Left renal pelvis (tissue), 4 donors: ENCODE data around the gene SH3PXD2B. TPM values are rescaled to one million over a fixed set of nuclear protein-coding genes. Genes with fewer than 3 reads are reported as not detected.

Experiments used
- DNase-seq, 4 donors: peaks; one replicate each; pipeline ENCODE4 v3.0.0-alpha.2; 2013; ENCODE audit warnings: low read depth in 4 of 4, low spot score in 3 of 4
- polyA plus RNA-seq, 4 donors: library from polyadenylated mRNA; unstranded; fragments of 120-200 nt; gene quantifications; one replicate each; pipeline ENCODE4 v1.2.1, GENCODE V29; 2013; ENCODE audit not compliant: insufficient read length in 4 of 4

SH3PXD2B gene
- polyA plus RNA-seq, 4 donors = 28.2 to 63.9 (median 35.1) TPM

DNA sequence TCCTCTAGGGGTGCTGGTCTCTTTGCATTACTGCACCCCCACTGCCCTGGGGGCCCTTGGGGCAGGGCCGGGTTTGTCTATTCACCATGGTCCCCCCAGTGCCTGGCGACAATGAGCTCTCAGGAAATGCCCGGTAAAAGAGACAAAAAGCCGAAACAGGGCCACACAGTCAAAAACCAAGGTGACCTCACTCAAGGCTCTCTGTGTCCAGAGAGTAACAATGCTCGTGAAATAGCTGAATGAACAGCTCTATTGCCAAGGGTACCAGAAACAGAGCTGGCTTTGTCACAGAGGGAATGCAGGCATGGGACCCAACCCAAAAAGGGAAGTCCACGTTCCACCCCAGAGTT lies 16.0 kb downstream of the SH3PXD2B start:
- no peak for DNase-seq

DNA sequence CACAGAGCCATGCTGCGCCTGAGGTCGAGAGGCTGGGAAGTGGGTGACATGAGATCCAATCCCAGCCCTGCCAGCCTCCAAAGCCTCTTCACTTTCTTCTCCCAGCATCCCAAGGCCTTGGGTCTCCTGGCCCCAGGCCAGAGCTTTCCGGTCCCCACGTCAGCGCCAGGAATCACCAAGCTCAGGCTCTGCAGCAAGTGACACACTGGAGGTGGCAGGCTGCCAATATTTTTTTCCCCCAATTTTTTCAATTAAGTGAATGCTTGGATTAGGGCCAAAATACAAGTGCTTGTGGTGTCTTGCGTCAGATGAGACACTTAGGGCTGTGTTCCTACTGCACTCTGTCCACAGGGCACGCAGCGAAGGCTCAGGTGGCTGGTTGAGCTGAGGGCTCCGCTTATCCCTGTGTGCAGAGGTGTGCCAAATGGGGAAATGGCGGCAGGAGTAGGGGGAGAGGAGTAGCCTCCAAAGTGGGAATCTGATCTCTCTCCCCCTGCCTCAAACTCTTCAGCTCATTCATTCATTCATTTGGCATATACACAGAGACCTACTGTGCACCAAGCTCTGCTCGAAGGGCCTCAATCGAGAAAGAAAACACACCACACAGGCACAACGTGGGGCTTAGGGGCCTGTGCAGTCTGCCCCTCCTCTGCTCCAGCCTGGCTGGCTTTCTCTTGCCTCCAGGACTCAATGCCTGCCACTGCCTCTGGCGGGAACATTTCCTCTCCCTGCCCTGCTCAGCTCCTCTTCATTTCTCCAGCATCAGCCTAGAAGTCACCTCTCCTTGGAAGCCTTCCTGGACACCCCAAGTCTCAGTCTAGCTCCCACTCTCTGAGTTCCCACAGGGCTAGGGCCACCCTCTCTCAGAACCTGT lies 16.6 kb downstream of the SH3PXD2B start:
- DNase-seq = no peak

DNA sequence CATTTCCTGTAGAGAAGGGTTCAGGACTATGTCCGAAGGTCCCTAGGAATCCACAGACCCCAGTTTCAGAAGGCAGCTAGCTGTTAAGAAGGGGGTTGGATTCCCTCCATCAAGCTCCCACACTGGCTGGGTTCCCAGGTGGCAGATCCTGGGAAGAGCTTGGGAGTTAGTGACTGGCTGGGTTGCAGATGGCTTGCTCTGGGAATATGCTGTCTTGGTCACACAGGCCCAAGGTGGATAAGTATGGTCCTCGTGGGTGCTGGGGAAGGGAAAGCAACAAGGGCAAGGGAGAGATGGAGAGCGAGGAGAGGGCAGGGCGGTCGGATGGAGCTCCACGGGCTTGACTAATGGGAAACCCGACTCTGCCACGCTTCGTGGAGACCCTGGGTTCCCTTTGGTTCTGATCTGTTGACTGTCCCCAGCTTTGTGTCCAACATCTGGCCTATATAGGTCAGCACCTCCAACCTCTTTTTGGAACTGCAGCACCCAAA lies 17.4 kb downstream of the SH3PXD2B start:
- no peak for DNase-seq

DNA sequence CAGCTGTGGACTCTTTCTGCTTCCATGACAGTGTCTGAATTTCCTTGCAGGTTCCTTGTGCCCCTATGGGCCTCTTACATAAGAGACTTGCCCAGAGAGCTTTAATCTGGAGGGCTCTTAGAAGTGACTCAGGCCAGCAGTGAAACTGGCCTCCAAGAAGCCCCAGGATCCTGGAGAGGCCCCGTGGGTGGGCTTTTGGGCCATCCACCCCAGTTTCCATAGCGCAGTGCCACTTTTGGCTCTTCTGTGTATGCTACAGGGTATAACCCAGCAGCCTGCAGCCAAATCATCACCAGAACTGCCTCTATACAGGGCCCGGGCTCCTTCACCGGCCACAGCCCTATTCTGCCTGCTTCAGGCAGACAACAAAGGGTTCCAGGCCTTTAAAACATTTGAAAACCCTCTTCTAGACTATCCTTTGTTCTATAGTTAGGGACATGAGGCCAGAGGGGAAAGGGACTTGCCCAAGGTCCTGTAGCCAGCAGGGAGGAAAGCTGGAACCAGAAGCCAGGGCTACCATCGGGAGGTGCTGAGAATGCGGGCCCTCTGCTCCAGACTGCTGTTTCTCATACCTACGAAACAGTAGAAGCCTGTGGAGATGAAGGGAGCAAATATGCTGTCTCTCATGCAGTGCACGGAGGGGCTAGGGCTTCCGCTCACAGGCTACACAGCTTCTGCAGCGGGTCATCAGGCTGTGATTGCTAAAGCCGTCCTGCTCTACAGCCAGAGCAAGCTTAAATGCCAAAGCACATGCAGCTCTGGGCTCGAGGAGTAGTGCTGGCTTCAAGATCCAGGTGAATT lies 18.0 kb downstream of the SH3PXD2B start:
- no peak for DNase-seq

DNA sequence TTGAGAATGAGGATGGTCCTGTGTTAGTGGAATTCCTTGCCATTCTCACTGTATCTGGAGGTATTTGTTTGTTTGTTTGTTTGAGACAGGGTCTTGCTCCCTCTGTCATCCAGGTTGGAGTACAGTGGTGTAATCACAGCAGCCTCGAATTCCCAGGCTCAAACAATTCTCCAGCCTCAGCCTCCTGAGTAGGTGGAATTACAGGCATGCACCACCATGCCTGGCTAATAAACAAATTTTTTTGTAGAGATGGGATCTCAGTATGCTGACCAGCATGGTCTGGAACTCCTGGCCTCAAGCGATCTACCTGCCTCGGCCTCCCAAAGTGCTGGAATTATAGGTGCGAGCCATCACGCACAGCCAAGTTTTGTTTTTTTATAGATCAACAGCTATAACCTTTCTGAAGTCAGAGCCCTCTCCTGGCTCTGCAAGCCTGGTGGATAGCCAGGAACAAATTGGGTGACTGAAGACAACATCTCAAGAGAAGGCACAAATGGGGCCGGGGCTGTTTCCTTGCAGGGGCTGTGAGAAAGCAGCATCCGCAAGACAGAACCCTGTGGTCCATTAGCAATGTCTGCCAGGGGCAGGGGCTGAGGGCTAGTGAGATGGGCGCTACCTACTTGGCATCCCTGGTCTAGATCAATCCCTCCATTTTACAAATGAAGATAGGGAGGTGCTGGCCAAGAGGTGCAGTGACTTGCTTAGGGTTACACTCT lies 18.8 kb downstream of the SH3PXD2B start:
- DNase-seq = no peak

DNA sequence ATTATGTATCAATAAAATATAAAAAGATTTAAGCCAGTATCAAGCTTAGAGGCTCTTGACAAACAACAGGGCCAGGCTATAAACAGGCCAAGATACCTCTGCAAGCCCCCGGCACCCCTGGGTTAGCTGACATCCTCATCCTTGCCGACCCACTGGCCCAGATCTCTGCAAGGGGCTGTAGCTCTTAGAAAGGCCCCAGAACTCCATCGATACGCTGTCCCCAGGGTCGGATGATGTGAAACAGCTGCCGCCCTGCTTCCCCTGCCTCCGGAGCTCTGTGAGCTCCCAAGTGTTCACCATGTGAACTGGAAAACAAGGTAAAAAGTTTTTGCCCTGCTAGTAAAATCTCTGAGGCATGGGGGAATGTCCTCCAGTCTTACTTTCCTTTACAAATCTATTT lies 20.1 kb downstream of the SH3PXD2B start:
- DNase-seq = no peak

DNA sequence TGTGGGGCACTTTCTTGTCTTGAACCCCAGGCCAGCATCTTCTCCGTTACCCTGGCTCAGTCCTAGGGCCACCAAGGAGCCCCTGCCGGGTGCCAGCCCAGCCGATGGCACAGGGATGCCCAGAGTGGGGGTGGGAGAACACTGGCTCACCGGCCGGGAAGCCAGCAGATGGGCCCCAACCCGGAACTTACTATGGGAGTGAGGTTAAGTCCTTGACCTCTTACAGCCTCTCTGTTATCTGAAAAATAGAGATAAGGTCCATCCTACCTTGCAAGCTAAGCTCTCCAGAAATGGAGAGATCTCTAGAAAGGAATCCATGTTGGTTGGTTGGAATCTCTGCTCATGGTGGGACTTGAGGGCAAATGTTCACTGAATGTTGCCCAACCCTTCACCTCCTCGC lies 20.8 kb downstream of the SH3PXD2B start:
- DNase-seq = no peak

DNA sequence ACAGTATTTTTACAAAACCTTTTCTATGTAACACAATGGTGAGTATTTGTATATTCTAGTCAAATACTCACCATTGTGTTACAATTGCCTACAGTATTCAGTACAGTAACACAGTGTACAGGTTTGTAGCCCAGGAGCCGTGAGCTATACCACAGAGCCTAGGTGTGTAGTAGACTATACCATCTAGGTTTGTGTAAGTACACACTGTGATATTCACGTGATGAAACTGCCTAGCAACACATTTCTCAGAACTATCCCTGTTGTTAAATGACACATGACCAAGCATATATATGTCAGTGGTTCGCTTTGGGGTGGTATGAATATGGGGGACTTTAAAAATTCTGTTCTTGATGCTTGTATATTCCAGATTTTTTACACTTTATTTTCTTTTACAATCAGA lies 21.3 kb downstream of the SH3PXD2B start:
- no peak for DNase-seq

DNA sequence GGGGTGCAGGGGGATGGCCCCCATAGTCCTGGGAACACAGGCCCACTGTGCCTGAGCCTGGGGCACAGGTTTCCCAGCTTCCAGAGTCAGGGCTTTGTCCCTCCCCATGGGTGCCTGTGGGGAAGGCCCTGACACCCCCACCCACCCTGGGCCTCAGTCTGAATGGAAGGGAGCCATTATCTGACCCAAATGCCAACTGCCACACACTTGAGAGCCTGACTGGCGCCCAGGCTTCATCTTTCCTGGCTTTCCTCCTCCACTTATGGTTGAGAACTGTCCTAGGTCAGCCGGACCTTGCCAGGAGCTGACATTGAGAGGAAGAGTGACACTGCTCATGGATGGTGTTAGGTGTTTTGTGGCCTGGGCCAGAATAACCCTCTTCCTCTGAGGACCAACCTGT lies 24.0 kb downstream of the SH3PXD2B start:
- DNase-seq = no peak

DNA sequence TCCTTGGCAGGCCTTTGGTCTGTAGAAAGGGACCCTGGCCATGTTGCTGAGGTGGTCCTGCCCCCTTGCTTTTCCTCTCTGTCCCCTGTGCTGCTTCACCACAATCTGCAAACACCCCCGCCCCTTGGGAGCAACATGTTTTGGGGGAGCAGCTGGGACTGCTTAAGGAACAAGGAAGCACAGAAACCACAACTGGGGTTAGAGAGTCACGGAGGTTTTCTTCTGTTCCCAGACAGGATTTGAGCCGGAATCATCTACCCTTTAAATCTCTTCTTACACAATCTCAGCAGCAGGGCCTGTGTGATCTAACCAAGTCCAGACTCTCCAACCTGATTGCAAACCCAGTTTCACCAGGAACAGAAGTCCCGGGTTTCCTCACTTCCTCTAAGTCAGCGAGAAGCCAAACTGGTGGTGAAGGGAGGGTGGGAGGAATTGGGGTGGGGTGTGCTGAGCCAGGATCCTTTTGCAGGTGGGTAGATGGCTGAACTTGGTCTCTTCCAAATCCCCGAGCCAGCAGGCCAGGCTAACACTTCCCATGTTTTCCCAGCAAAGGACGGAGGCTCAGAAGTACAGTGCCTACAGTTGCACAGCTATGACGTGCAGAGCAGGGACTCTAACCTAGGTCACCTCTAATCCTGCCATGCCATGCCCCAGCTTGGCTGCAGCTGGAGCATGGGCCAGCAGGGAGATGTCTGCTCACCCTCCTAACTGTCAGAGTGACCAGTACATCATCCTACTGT lies 25.0 kb downstream of the SH3PXD2B start:
- DNase-seq = no peak

DNA sequence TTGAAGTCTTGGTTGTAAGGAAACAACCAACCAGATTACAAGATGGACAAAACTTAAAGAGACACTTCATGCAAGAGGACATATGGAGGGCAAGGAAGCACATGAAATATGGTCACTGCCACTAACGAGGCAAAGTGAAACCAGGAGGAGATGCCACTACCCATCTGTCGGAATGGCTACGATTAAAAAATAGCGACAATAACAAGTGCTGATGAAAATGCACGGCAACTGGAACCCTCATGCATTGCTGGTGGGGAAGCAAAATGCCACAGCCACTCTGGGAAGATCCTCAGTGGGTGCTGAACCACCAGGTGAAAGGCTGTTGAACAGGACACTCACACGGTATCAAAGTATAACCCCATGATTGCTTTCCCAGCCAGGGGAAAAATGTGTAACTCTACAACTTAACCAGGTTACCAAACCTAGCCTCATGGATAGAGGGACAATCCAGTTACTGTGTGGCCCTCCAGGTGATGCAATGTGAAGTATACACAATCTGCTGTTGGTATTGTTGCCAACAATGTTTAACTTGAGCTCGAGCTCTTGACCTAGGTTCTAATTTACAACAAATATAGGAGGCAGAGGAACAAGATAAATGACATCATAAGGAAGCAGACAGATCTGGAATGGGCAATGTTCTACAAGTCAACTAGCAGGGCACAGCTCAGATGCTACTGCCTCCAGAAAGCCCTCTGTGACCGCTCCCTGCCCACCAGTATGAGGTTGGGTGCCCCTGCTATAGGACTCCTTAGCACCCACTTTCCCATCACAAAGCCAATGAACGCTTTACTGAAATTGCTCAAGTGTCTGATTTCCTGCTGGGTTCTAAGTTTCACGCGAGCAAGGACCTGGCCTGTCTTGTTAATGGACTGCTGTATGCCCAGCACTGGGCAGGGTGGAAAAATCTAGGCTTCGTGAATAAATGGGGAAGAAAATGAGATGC lies 25.8 kb downstream of the SH3PXD2B start:
- DNase-seq = no peak

DNA sequence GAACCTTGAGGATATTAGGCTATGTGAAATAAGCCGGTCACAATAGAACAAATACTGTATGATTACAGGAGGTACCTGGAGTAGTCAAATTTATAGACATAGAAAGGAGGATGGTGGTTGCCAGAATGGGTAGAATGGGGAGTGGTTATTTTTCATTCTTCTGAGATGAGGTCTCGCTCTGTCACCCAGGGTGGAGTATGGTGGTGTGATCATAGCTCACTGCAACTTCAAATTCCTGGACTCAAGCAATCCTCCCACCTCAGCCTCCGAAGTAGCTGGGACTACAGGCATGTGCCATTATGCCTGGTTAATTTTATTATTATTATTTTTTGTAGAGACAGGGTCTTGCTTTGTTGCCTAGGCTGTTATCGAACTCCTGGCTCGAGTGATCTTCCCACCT lies 27.1 kb downstream of the SH3PXD2B start:
- DNase-seq = no peak

DNA sequence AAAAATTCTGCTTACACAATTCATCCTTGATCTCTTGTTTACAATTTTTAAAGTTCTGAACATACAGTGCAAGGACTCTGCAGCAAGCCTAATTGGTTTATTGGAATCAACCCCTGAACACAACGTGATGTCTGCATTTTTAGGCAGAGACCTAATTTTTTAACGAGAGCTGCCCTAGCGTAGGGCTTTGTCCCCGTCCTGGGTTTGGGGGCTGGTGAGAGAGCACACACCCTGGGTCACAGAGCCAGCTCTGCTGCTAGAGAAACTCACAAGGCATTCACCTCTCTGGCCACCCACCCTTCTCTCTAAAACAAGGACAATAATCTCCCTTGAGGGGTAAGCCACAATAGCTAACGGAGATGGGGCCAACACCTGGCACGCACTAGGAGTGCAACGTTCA lies 28.2 kb downstream of the SH3PXD2B start:
- no peak for DNase-seq

DNA sequence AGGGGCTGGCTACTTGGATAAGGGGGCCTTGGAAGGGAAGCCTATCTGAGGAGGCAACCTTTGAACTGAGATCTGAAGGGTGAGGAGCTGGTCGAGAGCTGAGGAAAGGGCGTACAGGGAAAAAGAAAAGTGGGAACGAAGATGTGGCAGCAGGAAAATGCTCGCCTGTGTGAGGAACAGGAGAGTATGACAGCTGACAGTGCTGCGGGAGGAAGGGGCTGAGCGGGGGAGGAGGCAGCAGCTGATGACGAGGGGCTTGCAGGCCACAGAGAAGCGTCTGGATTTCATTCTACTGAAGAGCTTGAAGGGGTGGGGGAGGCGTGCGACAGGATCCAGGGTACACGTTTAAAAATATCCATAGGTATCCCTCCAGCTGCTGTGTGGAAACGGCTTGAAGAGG lies 28.9 kb downstream of the SH3PXD2B start:
- no peak for DNase-seq

DNA sequence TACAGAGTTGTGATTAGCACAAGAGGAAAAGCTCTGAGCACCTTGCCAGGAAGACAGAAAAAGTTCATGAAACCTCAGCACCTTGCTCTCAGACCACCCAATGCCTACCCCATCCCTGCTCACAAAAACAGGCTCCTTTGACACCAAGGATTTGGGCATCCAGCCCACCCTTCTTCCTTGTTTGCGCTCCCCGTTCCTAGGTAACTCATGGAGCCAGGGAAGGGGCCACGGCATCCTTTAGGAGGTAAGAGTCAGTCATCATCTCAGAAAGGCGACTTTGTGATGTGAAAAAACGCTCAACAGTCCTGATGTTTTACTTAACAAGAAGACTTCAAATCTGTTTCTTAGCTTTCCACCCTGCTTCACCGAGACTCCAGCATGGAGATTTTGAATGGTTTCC lies 29.5 kb downstream of the SH3PXD2B start:
- no peak for DNase-seq

DNA sequence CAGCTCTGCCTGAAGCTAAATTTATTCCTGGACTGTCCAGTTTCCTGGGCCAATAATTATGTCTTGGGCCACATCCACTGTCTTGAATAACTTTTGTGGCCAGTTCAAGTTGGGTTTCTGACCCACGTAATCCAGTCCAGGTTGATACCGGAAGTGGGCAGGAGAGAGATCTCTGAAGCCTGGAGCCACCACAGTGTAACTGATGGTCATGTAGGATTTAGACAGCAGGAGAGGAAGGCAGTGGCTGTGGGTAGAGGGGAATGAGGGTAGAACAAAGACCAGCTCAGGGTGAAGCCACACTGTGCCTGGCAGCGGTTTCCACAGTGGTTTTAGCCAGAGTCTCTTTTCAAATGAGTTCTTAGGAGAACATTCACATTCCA lies 30.2 kb downstream of the SH3PXD2B start:
- no peak for DNase-seq

DNA sequence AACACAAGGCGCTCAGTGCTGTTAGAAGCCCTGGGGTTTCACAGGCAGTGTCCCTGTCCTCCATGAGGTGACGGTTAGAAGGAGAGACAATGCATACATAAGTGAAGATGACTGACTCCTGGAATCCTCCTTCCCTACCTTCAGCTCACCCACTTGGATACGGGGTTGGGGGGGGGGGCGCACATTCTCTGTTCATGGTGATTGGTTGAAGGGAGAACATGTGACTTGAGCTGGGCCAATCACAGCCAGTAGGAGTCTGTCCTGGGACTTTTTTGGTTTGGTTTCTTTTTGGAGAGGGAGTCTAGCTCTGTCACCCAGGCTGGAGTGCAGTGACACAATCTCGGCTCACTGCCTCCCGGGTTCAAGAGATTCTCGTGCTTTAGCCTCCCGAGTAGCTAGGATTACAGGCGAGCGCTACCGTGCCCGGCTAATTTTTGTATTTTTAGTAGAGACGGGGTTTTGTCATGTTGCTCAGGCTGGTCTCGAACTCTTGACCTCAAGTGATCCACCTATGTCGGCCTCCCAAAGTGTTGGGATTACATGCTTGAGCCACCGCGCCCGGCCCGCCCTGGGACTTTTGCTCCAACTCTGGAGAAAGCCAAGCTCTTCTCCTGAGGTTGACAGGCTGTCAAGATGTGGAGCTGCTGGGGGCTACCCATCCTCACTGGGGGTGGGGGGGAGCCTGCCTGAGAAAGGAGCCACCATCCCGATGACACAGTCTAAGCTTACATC lies 30.8 kb downstream of the SH3PXD2B start:
- DNase-seq = no peak

DNA sequence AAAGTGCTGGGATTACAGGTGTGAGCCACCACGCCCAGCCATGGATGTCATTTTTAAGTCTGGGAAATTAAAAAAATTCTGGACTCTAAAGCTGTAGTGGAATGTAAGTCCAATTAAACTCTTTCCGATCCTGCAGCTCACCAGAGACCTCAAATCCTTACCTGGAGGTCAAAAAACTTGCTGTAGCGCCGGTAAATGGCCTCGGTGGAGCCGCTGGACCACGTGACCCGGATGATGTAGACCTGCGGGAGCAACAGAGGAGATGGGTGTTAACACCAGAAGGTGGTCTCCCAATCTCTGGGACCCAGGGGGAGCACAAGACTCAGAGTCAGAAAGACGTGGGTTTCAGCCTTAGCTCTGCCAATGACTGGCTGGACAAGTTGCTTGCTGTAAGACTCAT lies 32.1 kb downstream of the SH3PXD2B start:
- no peak for DNase-seq

DNA sequence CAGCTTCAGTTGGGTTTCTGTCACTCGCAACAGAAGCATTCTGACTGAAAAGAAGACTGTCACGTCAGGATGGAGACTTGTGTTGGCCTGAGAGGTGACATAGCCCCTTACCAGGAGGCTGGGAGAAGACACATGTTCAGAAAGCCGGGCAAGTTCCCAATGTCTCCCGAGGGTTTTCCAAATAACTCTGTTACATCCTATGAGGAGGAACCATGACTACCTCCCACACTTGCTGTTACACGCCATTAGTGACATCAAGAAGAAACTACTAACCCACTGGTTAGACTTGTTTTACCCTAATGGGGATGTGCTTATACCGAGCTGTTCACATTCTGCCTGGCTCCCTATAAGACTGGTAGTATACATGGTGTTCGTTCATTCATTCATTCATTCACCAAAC lies 33.3 kb downstream of the SH3PXD2B start:
- no peak for DNase-seq
